ENCODE results near the gene CCBE1. TPM values are rescaled to one million over a fixed set of nuclear protein-coding genes. Genes with fewer than 3 reads are reported as not detected.

Gene CCBE1
- total and polyA plus RNA-seq, 9 donors, result 2.4 to 5.5 (median 3.4) TPM

DNA sequence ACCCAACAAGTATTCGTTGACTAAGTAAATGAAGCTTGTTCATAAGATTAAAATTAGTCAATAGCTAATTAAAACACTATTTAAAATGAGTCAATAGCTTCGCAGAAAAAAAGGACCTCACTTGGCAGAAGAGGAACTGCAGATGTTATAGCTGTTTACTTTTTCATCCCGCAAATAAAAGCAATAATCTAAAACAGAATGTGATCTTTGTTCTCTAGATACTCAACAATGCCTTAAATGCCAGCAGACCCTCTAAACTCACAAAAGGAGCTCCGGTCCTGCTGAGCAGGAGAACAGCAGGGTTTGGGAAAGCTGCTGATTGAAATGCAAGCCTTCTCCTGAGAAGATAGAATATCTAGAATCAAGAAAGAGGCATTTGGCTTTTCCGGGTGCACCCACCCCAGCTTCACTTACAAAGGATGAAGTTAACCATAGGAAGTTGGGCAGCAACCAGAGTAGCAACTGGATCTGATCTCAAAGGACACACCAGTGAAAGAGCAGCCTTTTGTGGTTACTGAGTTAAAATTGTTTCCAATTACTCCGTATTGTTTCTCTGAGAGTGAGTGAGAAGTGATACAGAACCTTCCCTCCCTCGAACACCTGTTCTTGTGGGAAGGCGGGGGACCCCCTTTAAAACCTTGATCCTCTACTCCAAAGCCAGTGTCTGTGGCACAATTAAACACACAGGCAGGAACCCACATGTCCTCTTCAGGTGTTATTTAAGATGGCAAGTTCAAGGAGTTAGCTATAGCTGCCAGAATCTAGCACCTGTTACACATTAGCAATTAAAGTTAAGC is 6.8 kb downstream of the CCBE1 start:
- H3K4me1 ChIP-seq (ENCODE audit: control insufficient read depth, insufficient read depth, low read length), result peaks cover 3% of the 10 kb centered on the region
- H3K27me3 ChIP-seq (ENCODE audit: control insufficient read depth, insufficient read depth, low read length), result peaks cover 20% of the 10 kb centered on the region
- no peak overlapping the region for H3K4me3 ChIP-seq (ENCODE audit: low read length)
- H3K36me3 ChIP-seq (ENCODE audit: control insufficient read depth, insufficient read depth, low read length), result no peaks in the 10 kb centered on the region
- no peaks in the 10 kb centered on the region for H3K9me3 ChIP-seq (replicated peaks; ENCODE audit: control insufficient read depth, low read depth, low read length)
- DNase-seq, result peak; percentile 65
- peak overlapping the region; percentile 22 for H3K27ac ChIP-seq (ENCODE audit: low read length)
- no CpG with 5 or more reads among the region's 8 CpGs for WGBS (ENCODE audit: insufficient coverage)

DNA sequence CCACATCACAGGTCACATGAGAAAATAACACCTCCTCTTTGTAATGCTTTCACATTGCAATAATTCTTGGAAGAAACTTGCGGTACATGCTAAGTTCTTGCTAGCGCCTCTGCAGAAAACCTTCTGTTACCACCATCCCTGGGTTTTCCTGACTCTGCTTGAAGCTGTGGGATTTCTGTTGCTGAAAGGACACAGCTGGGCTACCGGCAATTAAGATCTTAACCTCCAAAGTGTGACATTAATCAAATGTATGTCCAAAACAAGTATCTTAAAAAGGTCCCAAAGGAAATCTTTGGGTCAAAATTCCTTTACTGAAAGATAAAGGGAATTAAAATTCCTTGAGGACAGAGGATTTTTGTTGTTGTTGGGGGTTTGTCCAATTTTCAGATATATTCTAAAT is 7.5 kb downstream of the CCBE1 start:
- no peak overlapping the region for H3K27ac ChIP-seq (ENCODE audit: low read length)
- peaks cover 3% of the 10 kb centered on the region for H3K4me1 ChIP-seq (ENCODE audit: control insufficient read depth, insufficient read depth, low read length)
- no CpG with 5 or more reads among the region's 3 CpGs for WGBS (ENCODE audit: insufficient coverage)
- H3K9me3 ChIP-seq (replicated peaks; ENCODE audit: control insufficient read depth, low read depth, low read length), result no peaks in the 10 kb centered on the region
- no peak overlapping the region for H3K4me3 ChIP-seq (ENCODE audit: low read length)
- H3K27me3 ChIP-seq (ENCODE audit: control insufficient read depth, insufficient read depth, low read length), result peaks cover 16% of the 10 kb centered on the region
- no peaks in the 10 kb centered on the region for H3K36me3 ChIP-seq (ENCODE audit: control insufficient read depth, insufficient read depth, low read length)
- DNase-seq, result peak; percentile 57

DNA sequence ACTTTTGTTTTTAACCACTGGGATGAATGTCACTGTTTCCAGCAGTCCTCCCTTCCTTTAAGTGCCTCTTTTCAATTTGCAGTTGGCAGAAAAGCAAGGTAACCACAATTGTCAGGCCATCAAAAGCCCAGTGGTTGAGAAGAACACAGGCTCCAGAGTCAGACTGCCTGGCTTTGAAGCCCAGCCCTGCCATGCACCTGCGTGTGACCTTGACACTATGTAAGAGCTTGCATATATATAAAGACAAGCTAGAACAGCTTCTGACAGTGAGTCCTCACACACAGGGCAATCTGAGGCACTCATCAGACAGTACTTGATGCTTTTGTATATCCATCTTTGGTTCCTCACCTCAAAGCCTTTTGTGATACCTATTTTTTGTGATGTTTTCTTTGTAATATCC is 11.0 kb downstream of the CCBE1 start:
- peaks cover 3% of the 10 kb centered on the region for H3K4me1 ChIP-seq (ENCODE audit: control insufficient read depth, insufficient read depth, low read length)
- no peaks in the 10 kb centered on the region for H3K9me3 ChIP-seq (replicated peaks; ENCODE audit: control insufficient read depth, low read depth, low read length)
- no CpG with 5 or more reads among the region's 1 CpG for WGBS (ENCODE audit: insufficient coverage)
- no peak for DNase-seq
- H3K27me3 ChIP-seq (ENCODE audit: control insufficient read depth, insufficient read depth, low read length), result peaks cover 9% of the 10 kb centered on the region
- no peak overlapping the region for H3K27ac ChIP-seq (ENCODE audit: low read length)
- H3K4me3 ChIP-seq (ENCODE audit: low read length), result no peak overlapping the region
- H3K36me3 ChIP-seq (ENCODE audit: control insufficient read depth, insufficient read depth, low read length), result no peaks in the 10 kb centered on the region

GRCh38 chr18:59685501-59685900 is 11.7 kb downstream of the CCBE1 start:
- 48% methylated on average over 4 of the region's 4 CpGs for WGBS (ENCODE audit: insufficient coverage)
- Histone ChIP-seq H3K27me3 (ENCODE audit: control insufficient read depth, insufficient read depth, low read length) (peaks cover 8% of the 10 kb centered on the region), H3K27ac (ENCODE audit: low read length) (no peak overlapping the region), H3K4me1 (ENCODE audit: control insufficient read depth, insufficient read depth, low read length) (peaks cover 3% of the 10 kb centered on the region), H3K4me3 (ENCODE audit: low read length) (no peak overlapping the region), H3K36me3 (ENCODE audit: control insufficient read depth, insufficient read depth, low read length) (no peaks in the 10 kb centered on the region), H3K9me3 (replicated peaks; ENCODE audit: control insufficient read depth, low read depth, low read length) (no peaks in the 10 kb centered on the region)
- peak; percentile 41 for DNase-seq

- no peaks in the 10 kb centered on the region for H3K4me1 ChIP-seq (ENCODE audit: control insufficient read depth, insufficient read depth, low read length)
- no CpG with 5 or more reads among the region's 2 CpGs for WGBS (ENCODE audit: insufficient coverage)
- no peak overlapping the region for H3K27ac ChIP-seq (ENCODE audit: low read length)
- H3K9me3 ChIP-seq (replicated peaks; ENCODE audit: control insufficient read depth, low read depth, low read length), result no peaks in the 10 kb centered on the region
- peaks cover 5% of the 10 kb centered on the region for H3K27me3 ChIP-seq (ENCODE audit: control insufficient read depth, insufficient read depth, low read length)
- H3K36me3 ChIP-seq (ENCODE audit: control insufficient read depth, insufficient read depth, low read length), result no peaks in the 10 kb centered on the region
- no peak overlapping the region for H3K4me3 ChIP-seq (ENCODE audit: low read length)
- DNase-seq, result no peak
Measured at GRCh38 chr18:59684777-59685176, 12.4 kb downstream of the CCBE1 start.

- no peak for DNase-seq
- no peaks in the 10 kb centered on the region for H3K36me3 ChIP-seq (ENCODE audit: control insufficient read depth, insufficient read depth, low read length)
- no peaks in the 10 kb centered on the region for H3K27me3 ChIP-seq (ENCODE audit: control insufficient read depth, insufficient read depth, low read length)
- no peak overlapping the region for H3K27ac ChIP-seq (ENCODE audit: low read length)
- H3K9me3 ChIP-seq (replicated peaks; ENCODE audit: control insufficient read depth, low read depth, low read length), result no peaks in the 10 kb centered on the region
- 43% methylated on average over 4 of the region's 6 CpGs for WGBS (ENCODE audit: insufficient coverage)
- H3K4me1 ChIP-seq (ENCODE audit: control insufficient read depth, insufficient read depth, low read length), result no peaks in the 10 kb centered on the region
- H3K4me3 ChIP-seq (ENCODE audit: low read length), result no peak overlapping the region
Measured at GRCh38 chr18:59681521-59682004, 15.7 kb downstream of the CCBE1 start.

- H3K27ac ChIP-seq (ENCODE audit: low read length), result no peak overlapping the region
- 60% methylated on average over 3 of the region's 5 CpGs for WGBS (ENCODE audit: insufficient coverage)
- H3K4me1 ChIP-seq (ENCODE audit: control insufficient read depth, insufficient read depth, low read length), result no peaks in the 10 kb centered on the region
- H3K27me3 ChIP-seq (ENCODE audit: control insufficient read depth, insufficient read depth, low read length), result no peaks in the 10 kb centered on the region
- no peak overlapping the region for H3K4me3 ChIP-seq (ENCODE audit: low read length)
- H3K36me3 ChIP-seq (ENCODE audit: control insufficient read depth, insufficient read depth, low read length), result no peaks in the 10 kb centered on the region
- no peak for DNase-seq
- no peaks in the 10 kb centered on the region for H3K9me3 ChIP-seq (replicated peaks; ENCODE audit: control insufficient read depth, low read depth, low read length)
Measured at GRCh38 chr18:59681051-59681450, 16.2 kb downstream of the CCBE1 start.

DNA sequence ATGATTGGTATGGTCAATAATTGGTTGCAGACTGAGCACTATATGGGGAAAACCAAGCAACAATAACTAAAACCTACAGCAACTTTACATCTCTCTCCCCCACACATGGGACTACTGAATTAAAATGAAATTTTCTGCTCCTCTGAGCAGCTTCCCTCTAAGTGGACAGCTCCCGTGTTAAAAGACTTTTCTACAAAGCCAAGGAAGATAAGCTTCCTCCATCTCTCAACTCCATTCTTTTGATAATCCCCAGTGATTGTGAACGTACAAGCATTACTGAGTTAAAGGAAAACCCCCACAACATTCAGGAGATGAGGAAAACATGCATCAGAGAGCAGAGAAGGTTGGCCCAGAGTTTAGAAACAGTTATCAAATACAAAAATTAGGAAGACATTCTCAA is 21.9 kb downstream of the CCBE1 start:
- Histone ChIP-seq H3K4me3 (ENCODE audit: low read length) (no peak overlapping the region), H3K4me1 (ENCODE audit: control insufficient read depth, insufficient read depth, low read length) (peaks cover 8% of the 10 kb centered on the region), H3K9me3 (replicated peaks; ENCODE audit: control insufficient read depth, low read depth, low read length) (no peaks in the 10 kb centered on the region), H3K27me3 (ENCODE audit: control insufficient read depth, insufficient read depth, low read length) (no peaks in the 10 kb centered on the region), H3K27ac (ENCODE audit: low read length) (no peak overlapping the region), H3K36me3 (ENCODE audit: control insufficient read depth, insufficient read depth, low read length) (no peaks in the 10 kb centered on the region)
- DNase-seq, result no peak
- no CpG with 5 or more reads among the region's 2 CpGs for WGBS (ENCODE audit: insufficient coverage)

DNA sequence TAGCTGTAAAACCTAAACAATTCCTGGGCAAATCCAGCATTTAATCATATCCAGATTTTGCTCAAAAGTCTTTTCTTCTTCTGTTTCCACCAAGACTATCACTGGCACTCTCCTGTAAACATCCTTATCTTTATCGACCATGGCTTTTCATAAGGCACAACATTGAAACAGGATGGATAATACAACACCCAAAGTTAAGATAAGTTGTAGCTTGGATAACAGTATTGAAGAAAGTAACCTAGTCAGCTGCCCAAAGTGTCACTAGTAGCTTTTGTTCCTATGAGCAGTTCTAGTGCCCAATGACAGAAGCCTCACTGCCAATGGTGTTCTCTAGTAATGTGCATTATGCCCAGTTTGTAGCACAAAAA is 22.3 kb downstream of the CCBE1 start:
- Histone ChIP-seq H3K27me3 (ENCODE audit: control insufficient read depth, insufficient read depth, low read length) (no peaks in the 10 kb centered on the region), H3K4me3 (ENCODE audit: low read length) (no peak overlapping the region), H3K4me1 (ENCODE audit: control insufficient read depth, insufficient read depth, low read length) (peaks cover 8% of the 10 kb centered on the region), H3K9me3 (replicated peaks; ENCODE audit: control insufficient read depth, low read depth, low read length) (no peaks in the 10 kb centered on the region), H3K36me3 (ENCODE audit: control insufficient read depth, insufficient read depth, low read length) (no peaks in the 10 kb centered on the region), H3K27ac (ENCODE audit: low read length) (no peak overlapping the region)
- WGBS (ENCODE audit: insufficient coverage), result no CpG with 5 or more reads among the region's 1 CpG
- no peak for DNase-seq

GRCh38 chr18:59674186-59674902 is 22.9 kb downstream of the CCBE1 start:
- no peaks in the 10 kb centered on the region for H3K27me3 ChIP-seq (ENCODE audit: control insufficient read depth, insufficient read depth, low read length)
- no peak overlapping the region for H3K4me3 ChIP-seq (ENCODE audit: low read length)
- peaks cover 8% of the 10 kb centered on the region for H3K4me1 ChIP-seq (ENCODE audit: control insufficient read depth, insufficient read depth, low read length)
- H3K9me3 ChIP-seq (replicated peaks; ENCODE audit: control insufficient read depth, low read depth, low read length), result no peaks in the 10 kb centered on the region
- H3K36me3 ChIP-seq (ENCODE audit: control insufficient read depth, insufficient read depth, low read length), result no peaks in the 10 kb centered on the region
- H3K27ac ChIP-seq (ENCODE audit: low read length), result no peak overlapping the region
- DNase-seq, result no peak
- 86% methylated on average over 1 of the region's 6 CpGs for WGBS (ENCODE audit: insufficient coverage)
